RWPE2 (cell line): ENCODE measurements around the gene SLC7A10.

Source experiments
- ATAC-seq: fragments of 200-7000 bp; cut with Tn5 transposase; 3 replicates; pipeline ENCODE4 v1.9.1; 2021; ENCODE audit warnings: low read depth
- DNase-seq: peaks from one replicate; pipeline ENCODE4 v3.0.0-alpha.2; 2020; ENCODE audit warnings: low spot score
- H3K27ac ChIP-seq: fragments of 450-650 bp; 2 replicates; pipeline ENCODE4 v1.5.1; 2017; ENCODE audit warnings: mild to moderate bottlenecking; ENCODE audit not compliant: poor library complexity, severe bottlenecking
- H3K27me3 ChIP-seq: fragments of 250-450 bp; sonication (Bioruptor Pico); 2 replicates; pipeline ENCODE4 v1.5.1; 2021; ENCODE audit warnings: mild to moderate bottlenecking, moderate library complexity; ENCODE audit not compliant: insufficient read depth, poor library complexity, severe bottlenecking
- H3K36me3 ChIP-seq: fragments of 250-450 bp; sonication (Bioruptor Pico); 2 replicates; pipeline ENCODE4 v1.5.1; 2020; ENCODE audit warnings: low read depth, mild to moderate bottlenecking, moderate library complexity
- H3K4me1 ChIP-seq: fragments of 250-450 bp; sonication (Bioruptor Pico); 2 replicates; pipeline ENCODE4 v1.5.1; 2021; ENCODE audit warnings: mild to moderate bottlenecking, moderate library complexity; ENCODE audit not compliant: insufficient read depth, poor library complexity, severe bottlenecking
- H3K4me3 ChIP-seq: fragments of 250-450 bp; sonication (Bioruptor Pico); 2 replicates; pipeline ENCODE4 v1.5.1; 2021; ENCODE audit warnings: mild to moderate bottlenecking, moderate library complexity; ENCODE audit not compliant: severe bottlenecking
- H3K9me3 ChIP-seq: fragments of 250-450 bp; sonication (Bioruptor Pico); 2 replicates; pipeline ENCODE4 v1.5.1; 2021; ENCODE audit warnings: mild to moderate bottlenecking, moderate library complexity; ENCODE audit not compliant: severe bottlenecking
- TF ChIP-seq, protein P1 (sequence below): fragments of 450-650 bp; IDR thresholded peaks from one replicate; pipeline ENCODE4 v1.5.1; 2017; ENCODE audit warnings: mild to moderate bottlenecking, moderate library complexity; ENCODE audit not compliant: poor library complexity, severe bottlenecking

The SLC7A10 gene

DNA sequence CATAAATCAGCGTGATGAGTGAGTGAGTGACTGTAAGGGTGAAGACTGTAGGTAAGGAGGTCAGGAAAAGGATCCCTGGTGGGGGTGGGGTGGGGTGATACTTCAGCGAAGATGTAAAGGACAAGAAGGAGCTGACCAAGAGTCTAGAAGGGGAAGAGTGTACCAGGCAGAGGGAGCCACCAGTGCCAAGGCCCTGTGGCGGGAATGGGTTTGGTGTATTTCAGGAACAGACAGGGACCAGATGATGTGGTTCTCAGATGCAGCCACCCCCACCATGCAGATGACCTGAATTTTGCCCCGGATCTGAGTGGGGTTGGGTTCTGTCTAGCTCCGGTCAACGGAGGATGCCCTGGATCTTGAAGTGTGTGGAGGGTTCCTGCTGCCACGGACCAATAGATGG lies 30.1 kb upstream of the SLC7A10 start:
- Histone ChIP-seq H3K4me3 (no peak overlapping the region), H3K36me3 (no peaks in the 10 kb centered on the region), H3K9me3 (no peaks in the 10 kb centered on the region), H3K27me3 (no peaks in the 10 kb centered on the region), H3K27ac (no peak overlapping the region), H3K4me1 (no peaks in the 10 kb centered on the region)
- no peak for ATAC-seq
- TF ChIP-seq, protein P1, sequence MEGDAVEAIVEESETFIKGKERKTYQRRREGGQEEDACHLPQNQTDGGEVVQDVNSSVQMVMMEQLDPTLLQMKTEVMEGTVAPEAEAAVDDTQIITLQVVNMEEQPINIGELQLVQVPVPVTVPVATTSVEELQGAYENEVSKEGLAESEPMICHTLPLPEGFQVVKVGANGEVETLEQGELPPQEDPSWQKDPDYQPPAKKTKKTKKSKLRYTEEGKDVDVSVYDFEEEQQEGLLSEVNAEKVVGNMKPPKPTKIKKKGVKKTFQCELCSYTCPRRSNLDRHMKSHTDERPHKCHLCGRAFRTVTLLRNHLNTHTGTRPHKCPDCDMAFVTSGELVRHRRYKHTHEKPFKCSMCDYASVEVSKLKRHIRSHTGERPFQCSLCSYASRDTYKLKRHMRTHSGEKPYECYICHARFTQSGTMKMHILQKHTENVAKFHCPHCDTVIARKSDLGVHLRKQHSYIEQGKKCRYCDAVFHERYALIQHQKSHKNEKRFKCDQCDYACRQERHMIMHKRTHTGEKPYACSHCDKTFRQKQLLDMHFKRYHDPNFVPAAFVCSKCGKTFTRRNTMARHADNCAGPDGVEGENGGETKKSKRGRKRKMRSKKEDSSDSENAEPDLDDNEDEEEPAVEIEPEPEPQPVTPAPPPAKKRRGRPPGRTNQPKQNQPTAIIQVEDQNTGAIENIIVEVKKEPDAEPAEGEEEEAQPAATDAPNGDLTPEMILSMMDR: no peak
- no peak for DNase-seq

DNA sequence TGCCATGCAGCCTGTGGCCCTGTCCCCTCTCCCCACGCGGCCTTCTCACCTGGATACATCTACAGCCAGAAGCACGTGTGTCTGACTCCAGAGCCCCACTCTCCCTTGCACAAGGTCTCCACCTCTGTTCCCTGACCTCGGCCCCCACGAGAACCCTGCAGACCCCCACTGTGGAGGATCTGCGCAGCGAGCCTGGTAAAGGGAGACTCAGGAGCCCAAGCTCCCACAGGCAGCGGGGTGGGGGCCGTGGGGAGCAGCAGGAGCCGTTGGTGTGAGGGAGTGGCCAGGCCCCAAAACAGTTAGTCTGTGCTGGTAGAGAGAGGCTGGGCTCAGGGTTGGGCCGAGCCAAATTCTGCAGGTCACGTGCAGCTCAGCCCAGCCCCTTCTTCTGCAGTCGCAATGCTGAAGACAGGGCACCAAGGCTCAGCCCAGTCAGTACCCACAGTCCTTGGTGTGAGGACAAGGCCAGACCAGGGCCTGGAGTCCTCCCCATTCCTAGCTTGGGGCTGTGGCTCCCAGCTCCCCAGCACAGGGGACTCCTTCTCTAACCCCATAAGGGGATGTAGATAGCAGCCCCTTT lies 28.7 kb upstream of the SLC7A10 start:
- TF ChIP-seq, protein P1: no peak
- no peak overlapping the region for H3K4me3 ChIP-seq

DNA sequence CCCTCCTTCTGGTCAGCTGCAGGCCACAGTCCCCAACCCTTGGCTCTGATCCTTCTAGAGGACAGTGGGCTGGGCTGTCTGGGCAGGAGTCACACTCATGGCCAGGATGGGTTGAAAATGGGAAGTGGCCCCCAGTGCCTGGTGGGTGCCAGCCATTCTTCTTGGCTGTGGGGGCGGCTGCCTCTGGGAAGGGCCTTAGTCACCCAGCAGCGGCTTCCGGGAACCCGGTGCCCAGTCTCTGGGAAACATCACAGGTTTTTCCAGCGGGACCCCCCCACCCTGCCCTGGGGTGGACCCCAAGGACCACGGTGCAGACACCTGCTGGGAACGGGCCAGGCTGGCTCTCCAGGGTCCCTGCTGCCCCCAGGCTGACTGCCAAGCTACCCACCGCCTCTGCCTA lies 27.3 kb upstream of the SLC7A10 start:
- Histone ChIP-seq H3K36me3 (no peaks in the 10 kb centered on the region), H3K27ac (no peak overlapping the region), H3K9me3 (no peaks in the 10 kb centered on the region), H3K27me3 (no peaks in the 10 kb centered on the region), H3K4me1 (no peaks in the 10 kb centered on the region), H3K4me3 (no peak overlapping the region)
- ATAC-seq: no peak
- no peak for DNase-seq
- TF ChIP-seq, protein P1: no peak

More for the DNA sequence above, 28.7 kb upstream of the SLC7A10 start:
- Histone ChIP-seq H3K9me3 (no peaks in the 10 kb centered on the region), H3K27me3 (no peaks in the 10 kb centered on the region), H3K36me3 (no peaks in the 10 kb centered on the region), H3K27ac (no peak overlapping the region), H3K4me1 (no peaks in the 10 kb centered on the region)
- ATAC-seq (peak; percentile 17; the same call in 1 of the 3 replicates), DNase-seq (no peak)

DNA sequence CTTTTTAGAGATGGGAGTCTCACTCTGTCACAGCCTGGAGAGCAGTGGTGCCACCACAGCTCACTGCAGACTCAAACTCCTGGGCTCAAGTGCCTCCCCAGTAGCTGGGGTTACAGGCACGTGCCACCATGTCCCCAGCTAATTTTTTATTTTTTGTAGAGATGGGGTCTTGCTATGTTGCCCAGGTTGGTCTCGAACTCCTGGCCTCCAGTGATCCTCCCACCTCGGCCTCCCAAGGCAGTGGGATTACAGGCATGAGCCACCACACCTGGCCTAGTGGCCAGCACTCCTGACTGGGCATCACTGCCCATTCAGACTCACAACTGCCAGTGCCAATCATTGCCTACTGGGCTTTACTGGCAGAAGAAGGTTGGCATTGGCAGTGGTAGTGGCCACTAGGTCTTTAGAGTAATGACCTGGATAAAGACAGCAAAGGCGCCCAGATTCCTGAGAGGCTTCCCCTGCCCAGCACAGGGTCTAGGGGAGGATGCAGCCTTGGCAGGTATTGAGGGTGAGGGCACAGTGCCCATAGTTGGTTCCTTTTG lies 26.8 kb upstream of the SLC7A10 start:
- Histone ChIP-seq H3K4me3 (no peak overlapping the region), H3K9me3 (no peaks in the 10 kb centered on the region), H3K27ac (no peak overlapping the region), H3K36me3 (no peaks in the 10 kb centered on the region), H3K27me3 (no peaks in the 10 kb centered on the region), H3K4me1 (no peaks in the 10 kb centered on the region)
- DNase-seq (no peak), ATAC-seq (no peak)
- TF ChIP-seq, protein P1: no peak

DNA sequence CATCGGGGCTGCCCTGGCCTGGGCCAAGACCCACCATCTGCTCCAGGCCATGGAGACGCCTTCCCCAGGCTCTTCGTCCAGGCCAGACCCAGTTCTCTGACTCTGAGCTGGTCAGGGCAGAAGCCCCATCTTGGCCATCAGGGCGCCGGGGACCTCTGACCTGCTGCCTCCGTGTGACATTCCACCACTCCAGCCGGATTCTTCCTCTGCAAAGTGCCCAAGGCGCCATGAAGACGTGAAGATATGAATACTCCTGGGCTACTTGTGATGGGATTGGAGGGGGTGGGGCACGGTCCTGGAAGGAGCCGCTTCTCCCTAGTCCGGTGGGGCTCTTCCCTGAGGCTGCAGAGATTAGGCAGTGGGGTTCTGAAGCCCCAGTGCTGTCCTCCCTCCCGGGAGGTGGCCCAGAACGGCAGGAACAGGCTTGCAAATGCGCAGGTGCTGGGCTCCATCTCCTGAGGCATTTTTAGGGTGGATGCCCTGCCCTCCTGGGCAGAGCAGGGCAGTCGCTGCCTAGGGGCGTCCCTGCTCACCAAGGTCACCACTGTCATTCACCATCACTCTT lies 26.0 kb upstream of the SLC7A10 start:
- Histone ChIP-seq H3K4me1 (no peaks in the 10 kb centered on the region), H3K4me3 (no peak overlapping the region), H3K36me3 (no peaks in the 10 kb centered on the region), H3K9me3 (no peaks in the 10 kb centered on the region), H3K27me3 (no peaks in the 10 kb centered on the region), H3K27ac (no peak overlapping the region)
- TF ChIP-seq, protein P1: no peak
- no peak for ATAC-seq
- no peak for DNase-seq
